A549 treated with Hydrocortisone at 1 μM for 4 hours (cell line): ENCODE data around the gene ZNF26. TPM values are rescaled to one million over a fixed set of nuclear protein-coding genes. Genes with fewer than 3 reads are reported as not detected.

Experiments used
- total RNA-seq: library from RNA; stranded (reverse); fragments of 200-300 nt; extraction: Qiagen RNA extraction; gene quantifications from 5 replicates; pipeline ENCODE4 v1.2.3, GENCODE V29; 2022

The ZNF26 gene
- total RNA-seq = 7.0 to 10.3 TPM (median 7.8 TPM) in 5 replicates

GRCh38 chr12:132986001-132986884, at the start of gene ZNF26:
TSS of gene ZNF26 (plus strand) at chr12:132986367. CDS start at chr12:132986841, 474 bp downstream.

GRCh38 chr12:132956011-132956788, 30.0 kb upstream of the ZNF26 start, which contains the start of gene ZNF605:
TSS of gene ZNF605 (minus strand) at chr12:132956306. CDS start at chr12:132945635, 10,671 bp downstream.

GRCh38 chr12:133037207-133038005, 51.2 kb downstream of the ZNF26 start, which contains the start of gene ZNF84:
TSS of gene ZNF84 (plus strand) at chr12:133037509. CDS start at chr12:133041468, 3,959 bp downstream.

Other genes starting within 250 kb of the ZNF26 start
- 67.9 to 87.0 TPM (median 74.3 TPM) in 5 replicates for gene ANKLE2, start 224.5 kb upstream of the ZNF26 start, total RNA-seq
- 19.4 to 30.2 TPM (median 21.1 TPM) in 5 replicates for gene GOLGA3, start 157.5 kb upstream of the ZNF26 start, total RNA-seq
- 20.6 to 26.6 TPM (median 22.6 TPM) in 5 replicates for gene CHFR, start 98.8 kb upstream of the ZNF26 start, total RNA-seq
- 2.1 to 4.1 TPM (median 3.1 TPM) in 5 replicates for gene ZNF605, start 30.1 kb upstream of the ZNF26 start, total RNA-seq
- 10.6 to 15.8 TPM (median 11.9 TPM) in 5 replicates for gene ZNF84, start 51.1 kb downstream of the ZNF26 start, total RNA-seq
- 8.7 to 9.8 TPM (median 9.1 TPM) in 5 replicates for gene ZNF140, start 94.6 kb downstream of the ZNF26 start, total RNA-seq
- 0.16 to 0.46 TPM (median 0.37 TPM) in 5 replicates for gene ZNF891, start 143.9 kb downstream of the ZNF26 start, total RNA-seq
- 1.1 to 1.9 TPM (median 1.3 TPM) in 5 replicates for gene ZNF10, start 144.3 kb downstream of the ZNF26 start, total RNA-seq
- 8.1 to 19.0 TPM (median 10.4 TPM) in 5 replicates for gene ZNF268, start 195.1 kb downstream of the ZNF26 start, total RNA-seq
- not detected in 5 replicates for gene ANHX, start 249.5 kb downstream of the ZNF26 start, total RNA-seq